Measurements from ENCODE around the gene CAMK1.

The CAMK1 gene

DNA sequence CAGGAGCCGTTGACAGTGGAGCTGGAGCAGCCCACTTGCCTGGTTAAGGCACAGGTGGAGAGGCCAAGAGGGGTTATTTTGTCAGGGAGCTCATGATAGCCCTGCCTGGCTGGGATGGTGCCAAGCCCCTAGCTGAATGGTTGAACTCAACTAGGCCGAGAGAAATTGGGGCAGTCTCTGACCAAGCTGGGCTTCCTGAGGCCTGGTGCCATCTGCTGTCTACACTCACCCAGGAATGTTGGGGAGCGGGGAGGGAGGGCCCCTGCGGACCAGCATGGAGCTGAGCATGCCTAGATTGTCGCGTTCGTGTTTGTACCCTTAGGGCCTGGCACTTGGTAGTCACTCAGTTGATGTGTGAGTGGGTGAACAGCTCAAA, 37.0 kb downstream of the CAMK1 start:
- no peak for DNase-seq

- no peak for DNase-seq
These were observed 37.5 kb downstream of the CAMK1 start for GRCh38 chr3:9732080-9732739.

DNA sequence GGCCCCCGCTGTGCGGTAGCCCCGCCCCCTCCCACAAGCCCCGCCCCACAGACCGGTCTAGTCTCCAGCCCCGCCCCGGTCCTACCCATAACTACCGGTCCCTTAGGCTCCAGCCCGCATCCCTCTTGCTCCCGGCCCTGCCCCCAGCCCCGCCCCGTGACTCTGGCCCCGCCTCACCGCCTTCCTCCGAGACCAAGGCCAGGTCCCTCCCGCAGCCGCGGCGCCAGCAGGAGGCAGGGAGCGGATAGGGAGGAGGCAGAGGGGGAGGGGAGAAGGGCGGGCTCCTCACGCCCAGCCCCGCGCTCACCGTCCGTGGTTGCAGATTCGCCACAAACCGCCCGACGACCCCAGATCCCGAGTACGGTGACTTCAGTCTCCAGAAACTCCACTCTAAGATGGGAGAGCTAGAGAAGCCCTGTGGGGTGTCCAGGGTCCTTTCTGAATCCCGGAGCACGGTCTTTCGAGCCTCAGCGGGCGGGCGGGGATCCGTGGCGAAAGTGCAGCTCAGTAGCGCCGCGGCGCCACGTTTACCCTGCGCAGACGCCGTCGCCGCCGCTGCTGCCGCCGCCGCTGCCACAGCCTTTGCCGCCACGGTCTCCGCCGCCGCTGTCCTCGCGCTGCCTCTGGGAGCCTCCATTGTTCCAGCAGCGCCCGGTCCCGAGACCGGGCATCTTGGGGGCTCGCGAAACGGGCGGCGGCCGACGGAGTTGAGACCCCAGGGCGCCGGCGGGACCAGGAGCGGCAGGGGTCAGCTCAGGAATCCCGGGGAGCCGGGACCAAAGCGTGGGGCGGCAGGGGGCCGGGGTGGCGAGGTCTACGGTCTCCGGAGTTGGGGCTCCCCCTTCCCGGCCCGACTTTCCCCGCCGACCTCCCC, 38.3 kb downstream of the CAMK1 start, which contains the start of gene BRPF1:
BRPF1 (plus strand) TSS at position 530 of the 874 bp plus-strand sequence. CDS start 2,406 bp downstream, outside the sequence.
- DNase-seq, result peak; percentile 100

GRCh38 chr3:9730657-9731205, 39.0 kb downstream of the CAMK1 start:
- no peak for DNase-seq

DNA sequence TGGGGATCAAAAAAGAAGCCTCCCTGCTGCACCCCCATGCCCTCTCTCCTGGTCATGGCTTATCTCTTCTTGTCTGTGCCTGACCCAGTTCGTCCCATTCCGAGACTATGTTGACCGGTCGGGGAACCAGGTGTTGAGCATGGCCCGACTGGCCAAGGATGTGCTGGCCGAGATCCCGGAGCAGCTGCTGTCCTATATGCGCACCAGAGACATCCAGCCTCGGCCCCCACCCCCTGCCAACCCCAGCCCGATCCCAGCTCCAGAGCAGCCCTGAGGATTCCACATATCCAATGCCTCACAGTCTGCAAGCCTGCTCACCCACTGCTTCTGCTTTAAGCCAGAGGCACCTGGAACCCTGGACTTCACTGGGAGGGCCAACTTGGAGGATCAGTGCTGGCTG, 40.3 kb downstream of the CAMK1 start:
- DNase-seq, result no peak

GRCh38 chr3:9727743-9728142, 42.0 kb downstream of the CAMK1 start:
- no peak for DNase-seq

- no peak for DNase-seq
These were observed 42.6 kb downstream of the CAMK1 start for GRCh38 chr3:9727041-9727595.

DNA sequence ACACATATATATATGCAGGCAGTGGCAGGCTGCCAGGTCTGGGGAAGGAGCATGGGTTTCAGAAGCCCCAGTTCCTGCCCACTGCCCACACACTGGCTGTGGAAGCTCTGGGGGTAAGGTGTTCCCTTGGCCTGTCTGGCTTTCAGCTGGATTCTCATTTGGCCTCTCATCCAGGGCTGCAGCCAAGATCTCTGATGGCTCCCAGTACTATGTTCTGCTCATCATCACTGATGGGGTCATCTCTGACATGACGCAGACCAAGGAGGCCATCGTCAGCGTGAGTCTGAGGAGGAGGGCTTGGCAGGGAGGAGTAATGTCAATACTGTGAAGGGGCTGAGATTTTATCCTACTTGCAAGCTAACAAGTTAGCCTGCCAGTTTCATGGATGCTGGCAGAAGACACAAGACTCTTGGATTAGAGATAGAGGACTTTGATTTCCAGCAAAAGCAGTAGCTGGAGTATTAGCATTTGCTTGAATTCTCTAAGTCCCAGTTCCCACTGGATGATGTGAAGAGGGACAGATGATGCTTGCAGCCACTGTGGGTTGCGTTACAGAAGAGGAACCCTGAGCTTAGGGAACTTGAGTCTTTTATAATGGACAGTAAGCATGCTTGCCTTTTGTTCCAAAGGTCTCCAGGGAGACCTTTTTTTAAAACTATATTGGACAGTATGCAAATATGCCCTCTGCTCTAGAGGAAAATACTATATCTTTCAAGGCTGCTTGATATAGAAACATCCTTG, 43.8 kb downstream of the CAMK1 start:
- DNase-seq, result no peak

GRCh38 chr3:9721700-9722060, 48.1 kb downstream of the CAMK1 start:
- DNase-seq, result no peak

GRCh38 chr3:9721015-9721699, 48.6 kb downstream of the CAMK1 start:
- peak; percentile 20 for DNase-seq

- DNase-seq, result no peak
These were observed 51.6 kb downstream of the CAMK1 start for GRCh38 chr3:9718118-9718517.

DNA sequence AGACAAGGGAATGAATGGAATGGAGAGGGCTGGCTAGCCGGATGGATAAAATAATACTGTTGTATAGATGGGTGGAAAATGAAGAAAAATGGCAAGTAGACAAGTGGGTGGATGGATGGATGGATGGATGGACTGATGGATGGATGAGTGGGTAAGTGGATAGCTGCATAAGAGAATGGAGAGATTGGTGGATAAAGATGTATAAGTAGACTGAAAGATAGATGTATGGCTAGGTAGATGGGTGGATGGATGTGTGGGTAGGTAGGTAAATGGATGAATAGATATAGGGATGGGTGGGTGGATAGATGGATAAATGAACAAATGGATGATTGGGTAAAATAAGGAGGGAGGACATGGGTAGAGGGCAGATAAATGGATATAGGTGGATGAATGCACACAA, 52.2 kb downstream of the CAMK1 start:
- DNase-seq, result no peak

GRCh38 chr3:9716801-9717555, 52.8 kb downstream of the CAMK1 start:
- no peak for DNase-seq

GRCh38 chr3:9715764-9716437, 53.8 kb downstream of the CAMK1 start:
- DNase-seq, result peak; percentile 86

- no peak for DNase-seq
These were observed 54.6 kb downstream of the CAMK1 start for GRCh38 chr3:9715136-9715535.

- DNase-seq, result no peak
These were observed 56.6 kb downstream of the CAMK1 start for GRCh38 chr3:9713142-9713541.

- no peak for DNase-seq
These were observed 57.3 kb downstream of the CAMK1 start for GRCh38 chr3:9712415-9712814.

DNA sequence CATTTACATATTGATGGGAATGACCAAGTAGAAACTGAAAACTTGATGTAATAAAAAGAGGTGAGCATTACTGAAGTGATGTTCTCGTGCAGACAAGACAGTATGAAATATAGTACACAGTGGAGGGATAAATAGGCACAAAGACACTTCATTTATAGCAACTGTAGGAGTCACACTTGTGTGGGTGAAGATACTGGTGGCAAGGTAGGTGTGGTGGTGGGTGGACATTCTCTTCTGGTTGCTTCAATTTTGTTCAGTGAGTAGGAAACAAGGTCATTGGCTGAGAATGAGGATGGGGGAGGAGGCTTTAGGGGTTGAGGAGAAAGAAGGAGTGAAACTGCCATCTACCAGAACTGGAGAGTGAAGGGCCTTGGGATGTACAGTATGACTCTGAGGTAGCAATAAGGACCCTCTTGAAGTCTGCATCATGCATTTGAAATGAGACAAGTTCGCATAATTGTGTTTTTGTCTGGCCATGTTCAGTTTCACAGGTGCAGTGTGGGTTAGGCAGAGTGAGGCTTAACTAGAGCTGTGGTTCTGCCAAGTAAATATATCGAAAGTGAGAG, 59.5 kb downstream of the CAMK1 start:
- DNase-seq, result no peak
